ENCODE measurements around the gene CYP2C19. TPM values are rescaled to one million over a fixed set of nuclear protein-coding genes. Genes with fewer than 3 reads are reported as not detected.

CYP2C19 gene
- total and polyA plus RNA-seq, 2 donors (not counting 1 experiment from before 2014, with no cell fraction given): not detected

GRCh38 chr10:94777886-94778458 is 15.5 kb downstream of the CYP2C19 start:
- H3K9ac ChIP-seq (ENCODE audit: low read length): no peak overlapping the region
- 85% methylated on average over 4 of the region's 5 CpGs for WGBS (ENCODE audit: insufficient coverage)
- H3K27me3 ChIP-seq (replicated peaks in 1 of 4; ENCODE audit: control extremely low read depth in 1 of 4, control insufficient read depth in 3 of 4, insufficient read depth in 4 of 4, low read length in 3 of 4): no peaks in the 10 kb centered on the region
- H4K20me1 ChIP-seq (ENCODE audit: control insufficient read depth, insufficient read depth, low read length, poor library complexity, severe bottlenecking): no peaks in the 10 kb centered on the region
- Mint-ChIP-seq H3K4me1 (no peaks in the 10 kb centered on the region), H3K4me3 (no peak overlapping the region), H3K9me3 (ENCODE audit: insufficient read depth) (no peaks in the 10 kb centered on the region), H3K27ac (no peak overlapping the region), H3K27me3 (no peaks in the 10 kb centered on the region)
- ATAC-seq (ENCODE audit: low read depth) (no peak), DNase-seq (no peak)
- POLR2A ChIA-PET: no interaction called here
- no peak for TF ChIP-seq EZH2 (IDR thresholded peaks at IDR 0.05; ENCODE audit: borderline replicate concordance, insufficient read depth, low read depth, low read length, poor library complexity, severe bottlenecking)
- TF ChIP-seq CTCF (IDR thresholded peaks at IDR 0.05): no peak
- H3K36me3 ChIP-seq (replicated peaks in 1 of 2; ENCODE audit: control extremely low read depth in 1 of 2, control insufficient read depth in 1 of 2, extremely low read depth in 1 of 2, insufficient read depth in 2 of 2, low read length in 1 of 2): no peaks in the 10 kb centered on the region
- CTCF ChIA-PET: no interaction called here
- H3K4me2 ChIP-seq (replicated peaks; ENCODE audit: low read depth, low read length, poor library complexity, severe bottlenecking): no peak overlapping the region
- intact Hi-C loops (cut with micrococcal nuclease): no loop called here
- H3K79me2 ChIP-seq (ENCODE audit: control insufficient read depth, insufficient read depth, low read length): no peaks in the 10 kb centered on the region
- H3K27ac ChIP-seq (ENCODE audit: low read length in 2 of 2): no peak overlapping the region
- no peak overlapping the region for H2AFZ ChIP-seq (ENCODE audit: insufficient read depth, low read depth, low read length, poor library complexity, severe bottlenecking)
- H3K4me1 ChIP-seq (ENCODE audit: control insufficient read depth in 2 of 2, insufficient read depth in 2 of 2, low read length in 2 of 2): no peaks in the 10 kb centered on the region
- no peak overlapping the region for H3K4me3 ChIP-seq (ENCODE audit: control extremely low read depth in 1 of 5, extremely low read depth in 1 of 5, insufficient read depth in 1 of 5, low read depth in 2 of 5, low read length in 4 of 5)
- no peaks in the 10 kb centered on the region for H3K9me3 ChIP-seq (ENCODE audit: control extremely low read depth in 1 of 3, control insufficient read depth in 2 of 3, insufficient read depth in 1 of 3, low read length in 2 of 3)

GRCh38 chr10:94780844-94781243 is 18.4 kb downstream of the CYP2C19 start:
- no peaks in the 10 kb centered on the region for H3K4me1 ChIP-seq (ENCODE audit: control insufficient read depth in 2 of 2, insufficient read depth in 2 of 2, low read length in 2 of 2)
- Mint-ChIP-seq H3K27ac (no peak overlapping the region), H3K4me1 (no peaks in the 10 kb centered on the region), H3K27me3 (no peaks in the 10 kb centered on the region), H3K9me3 (ENCODE audit: insufficient read depth) (peaks cover 3% of the 10 kb centered on the region), H3K4me3 (no peak overlapping the region)
- no peaks in the 10 kb centered on the region for H3K36me3 ChIP-seq (replicated peaks in 1 of 2; ENCODE audit: control extremely low read depth in 1 of 2, control insufficient read depth in 1 of 2, extremely low read depth in 1 of 2, insufficient read depth in 2 of 2, low read length in 1 of 2)
- no peak overlapping the region for H3K9ac ChIP-seq (ENCODE audit: low read length)
- CTCF ChIA-PET: no interaction called here
- no peaks in the 10 kb centered on the region for H4K20me1 ChIP-seq (ENCODE audit: control insufficient read depth, insufficient read depth, low read length, poor library complexity, severe bottlenecking)
- H3K27me3 ChIP-seq (replicated peaks in 1 of 4; ENCODE audit: control extremely low read depth in 1 of 4, control insufficient read depth in 3 of 4, insufficient read depth in 4 of 4, low read length in 3 of 4): no peaks in the 10 kb centered on the region
- WGBS (ENCODE audit: insufficient coverage): 83% methylated on average over 1 of the region's 1 CpG
- no peak for ATAC-seq (ENCODE audit: low read depth)
- no peak overlapping the region for H3K4me2 ChIP-seq (replicated peaks; ENCODE audit: low read depth, low read length, poor library complexity, severe bottlenecking)
- no peaks in the 10 kb centered on the region for H3K79me2 ChIP-seq (ENCODE audit: control insufficient read depth, insufficient read depth, low read length)
- H3K4me3 ChIP-seq (ENCODE audit: control extremely low read depth in 1 of 5, extremely low read depth in 1 of 5, insufficient read depth in 1 of 5, low read depth in 2 of 5, low read length in 4 of 5): no peak overlapping the region
- no peak for TF ChIP-seq CTCF (IDR thresholded peaks at IDR 0.05)
- no peak for TF ChIP-seq EZH2 (IDR thresholded peaks at IDR 0.05; ENCODE audit: borderline replicate concordance, insufficient read depth, low read depth, low read length, poor library complexity, severe bottlenecking)
- H3K27ac ChIP-seq (ENCODE audit: low read length in 2 of 2): no peak overlapping the region
- intact Hi-C loops (cut with micrococcal nuclease): no loop called here
- no peaks in the 10 kb centered on the region for H3K9me3 ChIP-seq (ENCODE audit: control extremely low read depth in 1 of 3, control insufficient read depth in 2 of 3, insufficient read depth in 1 of 3, low read length in 2 of 3)
- H2AFZ ChIP-seq (ENCODE audit: insufficient read depth, low read depth, low read length, poor library complexity, severe bottlenecking): no peak overlapping the region
- DNase-seq: no peak
- POLR2A ChIA-PET: no interaction called here
